ENCODE data around the gene SEC14L5.

Gene SEC14L5

GRCh38 chr16:4988647-4989046, 30.5 kb downstream of the SEC14L5 start:
- no peak for DNase-seq

GRCh38 chr16:4989391-4990006, 31.4 kb downstream of the SEC14L5 start:
- DNase-seq, result no peak

- no peak for DNase-seq
Measured at GRCh38 chr16:4990415-4990814, 32.3 kb downstream of the SEC14L5 start.

GRCh38 chr16:4991754-4992153, 33.6 kb downstream of the SEC14L5 start:
- no peak for DNase-seq

- no peak for DNase-seq
Measured at GRCh38 chr16:4994719-4995434, 36.7 kb downstream of the SEC14L5 start.

GRCh38 chr16:5000573-5001001, 42.5 kb downstream of the SEC14L5 start:
- DNase-seq, result no peak

GRCh38 chr16:5001571-5001970, 43.4 kb downstream of the SEC14L5 start:
- no peak for DNase-seq

GRCh38 chr16:5001986-5002385, 43.9 kb downstream of the SEC14L5 start:
- no peak for DNase-seq

GRCh38 chr16:5002699-5003143, 44.6 kb downstream of the SEC14L5 start:
- no peak for DNase-seq

- DNase-seq, result no peak
Measured at GRCh38 chr16:5003211-5003610, 45.1 kb downstream of the SEC14L5 start.

GRCh38 chr16:5003828-5004227, 45.7 kb downstream of the SEC14L5 start:
- no peak for DNase-seq

- no peak for DNase-seq
Measured at GRCh38 chr16:5004311-5004710, 46.2 kb downstream of the SEC14L5 start.

GRCh38 chr16:5005916-5006315, 47.8 kb downstream of the SEC14L5 start:
- DNase-seq, result no peak

GRCh38 chr16:5006348-5007193, 48.4 kb downstream of the SEC14L5 start:
- DNase-seq, result no peak

GRCh38 chr16:5007256-5007655, 49.1 kb downstream of the SEC14L5 start:
- no peak for DNase-seq

- DNase-seq, result no peak
Measured at GRCh38 chr16:5008311-5008731, 50.2 kb downstream of the SEC14L5 start.

GRCh38 chr16:5010576-5011329, 52.6 kb downstream of the SEC14L5 start:
- no peak for DNase-seq

- no peak for DNase-seq
Measured at GRCh38 chr16:5011637-5012036, 53.5 kb downstream of the SEC14L5 start.

- no peak for DNase-seq
Measured at GRCh38 chr16:5012887-5013286, 54.8 kb downstream of the SEC14L5 start.

GRCh38 chr16:5015351-5015750, 57.2 kb downstream of the SEC14L5 start:
- no peak for DNase-seq

- no peak for DNase-seq
Measured at GRCh38 chr16:5015887-5016286, 57.8 kb downstream of the SEC14L5 start.

- no peak for DNase-seq
Measured at GRCh38 chr16:5016967-5017677, 59.0 kb downstream of the SEC14L5 start.
